COLO829 (cell line): ENCODE measurements around the gene PSPH.

Experiments used
- DNase-seq: peaks from one replicate; pipeline ENCODE4 v3.0.0; 2012; ENCODE audit warnings: low spot score

PSPH gene

GRCh38 chr7:55996856-55997500 lies 54.3 kb downstream of the PSPH start:
- DNase-seq = no peak

GRCh38 chr7:55992346-55992745 lies 58.9 kb downstream of the PSPH start:
- no peak for DNase-seq

GRCh38 chr7:55983537-55983936 lies 67.7 kb downstream of the PSPH start:
- no peak for DNase-seq

- no peak for DNase-seq
Measured at GRCh38 chr7:55980266-55980665, 71.0 kb downstream of the PSPH start.

GRCh38 chr7:55977831-55978230 lies 73.4 kb downstream of the PSPH start:
- DNase-seq = no peak

- DNase-seq = no peak
Measured at GRCh38 chr7:55975988-55976633, 75.1 kb downstream of the PSPH start.

GRCh38 chr7:55973747-55974250 lies 77.4 kb downstream of the PSPH start:
- no peak for DNase-seq

- DNase-seq = no peak
Measured at GRCh38 chr7:55970978-55971377, 80.3 kb downstream of the PSPH start.

- DNase-seq = no peak
Measured at GRCh38 chr7:55970561-55970960, 80.7 kb downstream of the PSPH start.

- no peak for DNase-seq
Measured at GRCh38 chr7:55969391-55969790, 81.9 kb downstream of the PSPH start.

- no peak for DNase-seq
Measured at GRCh38 chr7:55966851-55967250, 84.4 kb downstream of the PSPH start.

- no peak for DNase-seq
Measured at GRCh38 chr7:55965805-55966421, 85.3 kb downstream of the PSPH start.

GRCh38 chr7:55965100-55965470 lies 86.2 kb downstream of the PSPH start:
- no peak for DNase-seq

- DNase-seq = peak; percentile 53
Measured at GRCh38 chr7:55964261-55965099, 86.8 kb downstream of the PSPH start, which contains the start of gene NIPSNAP2. Gene NIPSNAP2, plus strand, starts transcription at chr7:55964585. Its CDS starts 25 bp downstream, at chr7:55964610.

GRCh38 chr7:55963584-55964168 lies 87.6 kb downstream of the PSPH start:
- no peak for DNase-seq

GRCh38 chr7:55962014-55962413 lies 89.2 kb downstream of the PSPH start:
- no peak for DNase-seq
